Esophagus muscularis mucosa (tissue), 3 donors: ENCODE data around the gene NEK9.

ENCODE experiments used
- POLR2A ChIP-seq: fragments of 450-650 bp; IDR thresholded peaks from one replicate; pipeline ENCODE4 v1.6.1; 2017; ENCODE audit warnings: antibody characterized with exemption, moderate library complexity, mild to moderate bottlenecking, low read depth
- POLR2AphosphoS5 ChIP-seq, 2 donors: sonication (generic); formaldehyde crosslinking; IDR thresholded peaks; one replicate each; pipeline ENCODE4 v1.6.1; 2017; ENCODE audit warnings: antibody characterized with exemption in 2 of 2
- TF ChIP-seq, protein P1 (sequence below), 3 experiments: fragments of 200-600 bp in 2 of 3; fragments of 450-650 bp in 1 of 3; sonication (generic) in 2 of 3; IDR thresholded peaks; one replicate each; pipeline ENCODE4 v1.5.1; 2017 to 2019; ENCODE audit warnings: antibody characterized with exemption in 3 of 3, mild to moderate bottlenecking in 2 of 3, moderate library complexity in 1 of 3

DNA sequence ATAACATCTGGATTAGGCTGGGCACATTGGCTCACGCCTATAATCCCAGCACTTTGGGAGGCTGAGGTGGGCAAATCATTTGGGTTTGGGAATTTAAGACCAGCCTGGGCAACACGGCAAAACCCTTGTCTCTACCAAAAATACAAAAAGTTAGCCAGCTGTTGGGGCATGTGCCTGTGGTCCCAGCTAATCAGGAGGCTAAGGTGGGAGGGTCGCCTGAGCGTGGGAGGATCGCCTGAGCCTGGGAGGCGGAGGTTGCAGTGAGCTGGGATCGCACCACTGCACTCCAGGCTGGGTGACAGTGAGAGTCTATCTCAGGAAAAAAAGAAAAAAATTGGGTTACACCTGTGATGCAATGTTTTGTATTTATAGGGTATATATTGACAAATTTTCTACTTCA is 5.3 kb downstream of the NEK9 start:
- TF ChIP-seq POLR2AphosphoS5 (IDR thresholded peaks at IDR 0.05) (no peak), POLR2A (no peak)
- TF ChIP-seq, protein P1, sequence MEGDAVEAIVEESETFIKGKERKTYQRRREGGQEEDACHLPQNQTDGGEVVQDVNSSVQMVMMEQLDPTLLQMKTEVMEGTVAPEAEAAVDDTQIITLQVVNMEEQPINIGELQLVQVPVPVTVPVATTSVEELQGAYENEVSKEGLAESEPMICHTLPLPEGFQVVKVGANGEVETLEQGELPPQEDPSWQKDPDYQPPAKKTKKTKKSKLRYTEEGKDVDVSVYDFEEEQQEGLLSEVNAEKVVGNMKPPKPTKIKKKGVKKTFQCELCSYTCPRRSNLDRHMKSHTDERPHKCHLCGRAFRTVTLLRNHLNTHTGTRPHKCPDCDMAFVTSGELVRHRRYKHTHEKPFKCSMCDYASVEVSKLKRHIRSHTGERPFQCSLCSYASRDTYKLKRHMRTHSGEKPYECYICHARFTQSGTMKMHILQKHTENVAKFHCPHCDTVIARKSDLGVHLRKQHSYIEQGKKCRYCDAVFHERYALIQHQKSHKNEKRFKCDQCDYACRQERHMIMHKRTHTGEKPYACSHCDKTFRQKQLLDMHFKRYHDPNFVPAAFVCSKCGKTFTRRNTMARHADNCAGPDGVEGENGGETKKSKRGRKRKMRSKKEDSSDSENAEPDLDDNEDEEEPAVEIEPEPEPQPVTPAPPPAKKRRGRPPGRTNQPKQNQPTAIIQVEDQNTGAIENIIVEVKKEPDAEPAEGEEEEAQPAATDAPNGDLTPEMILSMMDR (IDR thresholded peaks at IDR 0.05): no peak
